Measurements from ENCODE around the gene L3HYPDH.
"Not testable (repeated sequence)": the region's sequence is repeated elsewhere in the genome, so short reads cannot be mapped to it uniquely, and the experiment has no call there.

L3HYPDH gene

DNA sequence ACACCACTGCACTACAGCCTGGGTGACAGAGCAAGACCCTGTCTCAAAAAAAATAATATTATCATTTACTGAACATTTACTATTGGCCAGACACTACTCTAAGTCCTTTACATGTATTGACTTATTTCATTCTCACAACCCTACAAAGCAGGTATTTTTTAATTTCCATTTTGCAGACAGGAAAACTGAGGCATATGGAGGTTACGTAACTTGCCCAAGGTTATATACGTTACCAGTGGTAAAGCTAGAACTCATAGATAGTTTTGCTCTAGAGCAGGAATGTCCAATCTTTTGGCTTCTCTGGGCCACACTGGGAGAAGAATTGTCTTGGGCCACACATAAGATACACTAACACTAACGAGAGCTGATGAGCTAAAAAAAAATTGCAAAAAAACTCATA is 5.7 kb downstream of the L3HYPDH start:
- DNase-seq (ENCODE audit: low spot score), result no peak

DNA sequence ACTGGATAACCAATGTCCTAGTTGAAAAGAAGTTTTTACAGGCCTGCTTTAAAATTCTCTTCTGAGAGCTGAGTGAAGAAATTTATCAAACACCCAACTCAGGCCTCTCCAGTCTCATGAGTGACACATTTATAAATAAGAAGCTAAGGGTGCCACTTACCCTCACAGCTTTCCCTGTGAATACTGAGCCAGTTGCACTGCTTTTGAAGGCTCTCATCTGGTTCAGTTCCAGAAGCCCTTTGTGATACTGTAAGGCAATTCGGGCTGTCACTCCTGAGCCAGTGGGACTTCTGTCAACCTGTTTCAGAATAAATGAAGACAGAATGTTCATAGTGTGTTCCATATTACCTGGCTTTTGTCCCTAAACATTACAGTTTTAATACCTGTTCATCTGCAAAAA is 8.5 kb downstream of the L3HYPDH start:
- DNase-seq (ENCODE audit: low spot score), result no peak

DNA sequence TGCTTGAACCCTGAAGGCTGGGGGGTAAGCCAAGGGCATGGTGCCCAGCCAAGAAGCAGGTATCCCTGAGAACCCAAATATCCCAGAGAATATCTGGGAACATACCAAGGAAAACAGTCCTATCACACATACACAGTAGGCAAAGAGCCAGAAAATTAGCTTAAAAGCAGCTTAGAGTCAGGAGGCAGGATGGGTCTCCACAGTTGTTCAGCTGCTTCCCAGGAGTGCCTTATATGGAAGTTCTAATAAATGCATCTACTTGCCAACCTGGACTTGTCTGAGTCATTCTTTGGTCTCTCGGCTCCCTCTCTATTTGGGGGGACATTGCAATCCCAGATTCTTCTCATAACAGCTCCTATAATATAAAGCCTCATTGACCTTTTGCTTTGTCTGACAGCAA is 10.0 kb downstream of the L3HYPDH start:
- DNase-seq (ENCODE audit: low spot score), result no peak

DNA sequence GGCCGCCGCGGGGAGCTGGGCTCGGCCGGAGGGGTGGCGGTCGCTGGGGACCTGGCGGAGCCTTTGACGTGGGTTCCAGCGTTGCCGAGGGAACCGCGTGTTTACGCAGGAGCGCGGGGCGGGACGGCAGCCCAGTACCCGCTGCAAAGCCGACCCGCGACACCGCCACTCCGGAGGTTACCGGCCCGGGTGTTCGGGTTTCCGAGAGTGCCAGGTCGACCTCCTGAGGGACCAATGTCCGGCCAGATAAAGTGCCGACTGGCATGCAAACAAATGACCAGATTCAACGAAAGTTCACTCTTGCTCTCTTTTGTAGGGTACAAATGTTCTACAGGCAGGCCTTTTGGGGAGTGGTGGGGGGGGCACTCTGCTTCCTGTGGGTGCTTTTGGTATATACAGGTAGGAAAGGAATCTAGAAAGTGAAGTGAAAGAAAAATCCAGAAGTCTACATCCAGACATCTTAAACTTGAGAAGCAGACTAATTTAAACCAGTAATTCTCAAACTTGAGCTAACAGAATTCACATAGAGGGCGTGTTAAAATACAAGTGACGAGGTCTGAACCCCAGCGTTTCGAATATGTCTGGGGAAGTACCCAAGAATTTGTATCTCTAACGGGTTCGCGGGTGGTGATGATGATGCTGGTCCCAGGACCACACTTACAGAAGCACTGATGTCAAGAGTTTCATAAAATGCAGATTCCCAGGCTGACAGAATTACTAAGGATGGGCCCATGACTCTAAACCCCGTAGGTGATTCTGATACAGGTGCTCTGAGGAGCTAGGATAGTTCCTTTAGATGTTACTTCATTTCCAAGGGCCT is 18.7 kb downstream of the L3HYPDH start, which contains the start of gene GPR135:
GPR135 (minus strand) TSS at position 65 of the 820 bp plus-strand sequence. CDS start 154 bp downstream, outside the sequence.
- DNase-seq (ENCODE audit: low spot score), result peak; percentile 46

DNA sequence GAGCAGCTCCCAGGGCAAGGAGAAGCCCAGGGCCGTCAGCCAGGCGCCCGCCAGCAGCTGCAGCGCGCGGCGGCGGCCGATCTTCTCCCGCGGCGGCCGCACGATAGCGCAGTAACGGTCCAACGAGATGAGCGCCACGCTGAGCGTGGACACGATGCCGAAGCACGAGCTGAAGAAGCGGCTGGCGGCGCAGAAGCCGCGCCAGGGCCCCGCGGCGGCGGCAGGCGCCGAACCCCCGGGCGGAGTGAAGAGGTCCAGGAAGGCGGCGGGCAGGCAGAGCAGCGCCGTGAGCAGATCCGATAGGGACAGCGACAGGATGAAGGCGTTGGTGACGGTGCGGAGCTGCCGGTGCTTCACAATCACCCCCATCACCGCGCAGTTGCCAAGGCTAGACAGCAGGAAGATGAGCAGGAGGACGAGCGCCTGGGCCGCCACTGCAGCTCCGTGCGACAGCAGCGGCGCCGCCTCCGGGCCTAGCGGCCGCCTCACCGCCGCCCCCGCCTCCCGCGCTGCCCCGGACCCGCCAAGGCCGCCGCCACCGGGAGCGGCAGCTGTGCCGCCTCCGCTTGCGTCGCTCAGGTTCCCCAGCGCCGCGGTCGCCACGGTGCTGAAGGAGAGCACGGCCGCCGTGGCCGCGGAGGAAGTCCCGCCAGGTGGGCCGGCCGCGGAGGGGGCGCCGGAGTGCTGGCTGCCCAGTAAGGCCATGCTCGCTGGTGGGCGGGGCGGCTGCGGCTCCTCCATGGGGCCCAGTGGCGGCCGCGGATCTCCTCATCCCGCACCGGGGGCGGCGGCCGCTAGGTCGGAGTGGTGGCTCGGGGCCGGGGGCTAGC is 19.5 kb downstream of the L3HYPDH start:
- peak; percentile 55 for DNase-seq (ENCODE audit: low spot score)

DNA sequence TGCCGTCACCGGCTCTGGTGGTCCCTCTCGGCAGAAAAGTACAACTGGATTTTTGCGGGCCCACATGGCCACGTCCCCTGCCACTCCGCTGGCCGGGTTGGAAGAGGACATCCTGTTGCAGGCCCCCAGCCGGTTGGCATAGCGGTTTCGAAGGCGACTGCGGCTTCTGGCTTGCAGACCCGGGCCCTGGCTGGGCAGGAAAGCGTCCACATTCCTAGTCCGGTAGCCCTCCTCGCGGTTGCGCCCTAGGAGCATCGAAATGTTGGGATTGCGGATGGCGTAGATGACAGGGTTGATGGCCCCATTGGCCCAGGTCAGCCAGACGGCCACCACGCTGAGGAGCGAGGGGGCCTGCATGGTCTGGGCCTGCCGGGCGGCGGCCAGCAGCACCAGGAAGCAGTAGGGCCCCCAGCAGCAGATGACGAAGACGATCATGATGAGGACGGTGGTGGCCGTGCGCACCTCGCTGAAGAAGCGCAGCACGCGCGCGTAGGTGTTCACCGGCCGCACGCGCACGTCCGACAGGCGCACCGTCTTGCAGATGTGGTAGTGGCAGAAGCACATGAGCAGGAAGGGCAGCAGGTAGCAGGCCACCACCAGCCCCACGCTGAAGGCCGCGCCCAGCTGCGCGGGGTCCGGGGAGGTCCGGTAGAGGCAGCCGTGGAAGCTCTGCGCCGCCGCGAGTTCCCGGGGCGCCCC is 20.3 kb downstream of the L3HYPDH start:
- peak; percentile 26 for DNase-seq (ENCODE audit: low spot score)

DNA sequence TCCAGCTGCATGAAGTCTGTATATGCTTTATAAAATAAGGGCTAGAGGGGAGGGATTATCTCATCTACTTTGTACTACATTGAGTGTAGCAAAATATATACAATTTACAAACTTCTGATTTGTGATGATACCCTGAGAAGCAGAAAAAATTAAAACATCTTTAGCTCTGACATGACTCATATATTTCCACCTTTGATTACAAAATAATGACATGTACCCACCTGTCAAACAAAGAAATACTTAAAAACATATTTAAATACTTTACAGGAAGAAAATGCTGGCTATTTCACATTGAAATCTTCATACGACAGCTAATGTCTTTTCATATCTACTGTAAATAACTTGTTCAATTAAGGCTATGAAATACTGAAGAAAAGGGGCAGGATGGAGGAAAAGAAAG is 22.3 kb downstream of the L3HYPDH start:
- DNase-seq (ENCODE audit: low spot score), result no peak

DNA sequence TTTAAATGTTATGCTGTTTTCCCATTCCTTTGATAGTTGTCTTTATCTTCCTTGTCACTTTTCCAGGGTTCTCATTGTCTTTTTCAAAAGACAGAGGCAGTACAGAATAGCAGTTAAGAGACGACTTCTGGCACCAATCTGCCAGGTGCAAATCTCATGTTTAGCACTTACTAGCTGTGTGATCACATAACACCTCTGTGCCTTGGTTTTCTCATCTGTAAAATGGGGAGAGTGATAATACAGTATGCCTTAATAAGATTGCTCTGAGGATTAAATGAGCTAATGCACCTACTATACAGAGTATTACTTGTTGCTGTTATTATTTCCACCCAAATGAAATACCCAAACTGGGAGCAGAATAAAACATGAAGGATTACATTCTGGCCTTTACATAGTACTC is 23.8 kb downstream of the L3HYPDH start:
- DNase-seq (ENCODE audit: low spot score), result no peak

DNA sequence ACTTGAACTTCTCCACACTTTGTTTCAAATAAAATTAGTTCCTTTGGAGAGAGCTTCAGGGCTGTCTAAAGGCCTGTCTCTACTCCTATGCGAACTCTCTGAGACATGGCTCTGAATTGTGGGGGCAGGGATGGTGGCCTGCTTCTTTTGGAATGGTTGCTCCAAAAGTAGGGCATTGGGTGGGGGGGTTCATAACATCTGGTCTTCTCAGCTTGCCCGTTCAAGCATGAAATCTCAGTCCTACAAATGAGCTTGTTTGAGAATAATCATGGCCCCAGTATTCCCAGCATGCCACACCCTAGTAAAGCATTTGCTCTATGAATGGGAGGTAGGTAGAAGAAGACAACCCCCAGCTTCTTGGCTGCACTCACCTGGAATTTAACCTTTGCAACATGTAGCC is 25.7 kb downstream of the L3HYPDH start:
- no peak for DNase-seq (ENCODE audit: low spot score)

DNA sequence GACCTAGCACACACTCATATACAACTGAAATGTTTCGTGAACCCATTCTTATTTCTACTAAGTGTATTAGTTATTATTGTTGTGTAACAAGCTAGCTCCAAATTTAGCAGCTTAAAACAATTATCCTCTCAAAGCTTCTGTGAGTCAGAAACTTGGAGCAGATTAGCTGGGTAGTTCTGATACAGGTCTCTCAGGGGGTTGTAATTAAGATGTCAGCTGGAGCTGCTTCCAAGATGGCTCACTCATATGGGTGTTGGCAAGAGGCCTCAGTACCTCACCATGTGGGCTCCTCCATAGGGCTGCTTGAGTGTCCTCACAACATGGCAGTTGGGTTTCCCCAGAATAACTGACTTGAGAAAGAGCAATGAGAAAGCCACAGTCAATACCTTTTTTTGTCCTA is 28.8 kb downstream of the L3HYPDH start:
- DNase-seq (ENCODE audit: low spot score), result no peak

DNA sequence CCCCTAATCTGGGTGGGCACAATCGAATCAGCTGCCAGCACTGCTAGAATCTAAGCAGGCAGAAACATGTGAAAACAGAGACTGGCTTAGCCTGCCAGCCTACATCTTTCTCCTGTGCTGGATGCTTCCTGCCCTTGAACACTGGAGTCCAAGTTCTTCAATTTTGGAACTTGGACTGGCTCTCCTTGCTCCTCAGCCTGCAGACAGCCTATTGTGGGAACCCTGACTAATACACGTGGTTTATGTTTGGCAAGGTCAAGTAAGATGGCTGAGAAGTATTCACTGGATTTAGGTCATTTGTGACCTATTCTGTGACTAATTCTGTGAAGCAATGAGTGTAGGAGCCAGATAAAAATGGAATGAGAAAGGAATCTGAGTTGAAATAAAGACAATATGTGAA is 30.1 kb downstream of the L3HYPDH start:
- DNase-seq (ENCODE audit: low spot score), result no peak

DNA sequence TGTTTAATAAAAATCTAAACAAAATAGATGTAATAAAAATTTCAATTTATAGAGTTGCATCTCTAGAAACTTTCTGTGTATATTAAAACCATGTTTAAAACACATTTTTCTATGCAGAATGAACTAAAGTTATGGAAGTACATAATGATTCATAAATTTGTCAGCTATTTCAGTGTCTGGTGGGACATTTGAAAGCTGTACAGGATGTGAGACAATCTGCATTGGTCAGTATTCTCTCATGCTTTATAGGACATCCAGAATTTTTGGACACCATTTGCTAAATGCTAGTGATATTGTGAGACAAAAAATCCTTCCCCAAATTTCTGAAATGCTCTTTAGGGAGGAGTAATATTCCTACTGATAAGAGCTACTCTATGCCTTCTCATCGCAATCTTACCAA is 32.4 kb downstream of the L3HYPDH start:
- DNase-seq (ENCODE audit: low spot score), result no peak

DNA sequence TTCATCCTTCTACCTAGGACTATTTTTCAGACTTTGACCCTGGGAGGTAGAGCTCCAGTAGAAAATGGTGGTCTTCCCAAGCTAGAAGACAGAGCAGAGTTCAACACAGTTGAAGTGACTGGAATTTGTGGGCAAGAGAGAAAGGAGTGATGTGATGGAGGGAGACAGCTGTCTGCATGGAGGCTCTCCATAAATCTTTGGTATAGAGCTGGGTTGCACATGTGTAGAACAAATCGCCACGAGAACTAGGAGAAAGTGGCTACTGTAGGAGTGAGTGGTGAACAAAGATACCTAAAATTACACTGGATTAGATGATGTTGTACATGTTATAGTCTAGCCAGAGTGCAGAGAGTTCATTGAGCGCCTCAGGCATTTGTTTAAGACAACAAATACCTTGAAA is 33.5 kb downstream of the L3HYPDH start:
- DNase-seq (ENCODE audit: low spot score), result no peak

DNA sequence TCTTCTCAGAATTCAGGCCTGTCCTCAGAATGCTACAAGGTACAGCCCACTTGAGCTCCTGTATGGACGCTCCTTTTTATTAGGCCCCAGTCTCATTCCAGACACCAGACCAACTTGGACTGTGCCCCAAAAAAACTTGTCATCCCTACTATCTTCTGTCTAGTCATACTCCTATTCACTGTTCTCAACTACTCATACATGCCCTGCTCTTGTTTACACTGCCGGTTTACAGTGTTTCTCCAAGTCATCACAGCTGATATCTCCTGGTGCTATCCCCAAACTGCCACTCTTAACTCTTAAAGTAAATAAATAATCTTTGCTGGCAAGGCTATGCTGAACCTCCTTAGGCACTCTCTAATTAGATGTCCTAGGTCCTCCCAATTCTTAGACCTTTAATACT is 35.5 kb downstream of the L3HYPDH start:
- DNase-seq (ENCODE audit: low spot score), result not testable (repeated sequence)

DNA sequence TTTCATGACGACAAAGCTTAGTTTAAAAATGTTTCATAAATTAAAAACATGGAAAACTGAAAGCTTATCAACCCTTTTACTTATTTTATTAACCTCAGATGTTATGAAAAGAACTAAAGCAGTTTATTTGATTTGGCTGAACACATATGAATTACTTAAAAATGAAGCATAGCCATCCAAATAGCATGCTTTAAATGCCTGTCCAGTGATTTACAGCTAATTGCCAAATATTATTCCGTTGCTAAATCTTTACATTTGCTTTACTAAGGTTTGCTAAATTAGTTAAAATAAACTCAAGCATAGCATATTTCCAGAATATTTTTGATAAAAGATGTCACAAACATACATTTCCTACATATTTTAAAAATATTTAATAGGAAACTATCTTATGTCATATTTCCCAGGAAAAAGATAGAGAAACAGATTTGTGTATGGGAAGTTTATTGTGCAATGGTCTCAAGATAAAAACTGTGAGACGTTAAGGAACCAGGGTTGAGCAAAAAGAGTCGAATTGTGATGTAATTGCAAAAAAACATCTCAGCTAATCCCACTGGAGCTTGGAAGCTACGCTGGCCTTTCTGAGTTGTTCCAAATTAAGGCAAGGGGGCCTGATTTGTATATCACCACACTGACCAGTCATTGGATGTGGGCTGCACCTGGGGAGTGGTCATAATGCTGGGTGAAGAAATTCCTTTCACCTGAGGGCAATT is 44.8 kb downstream of the L3HYPDH start:
- DNase-seq (ENCODE audit: low spot score), result no peak

DNA sequence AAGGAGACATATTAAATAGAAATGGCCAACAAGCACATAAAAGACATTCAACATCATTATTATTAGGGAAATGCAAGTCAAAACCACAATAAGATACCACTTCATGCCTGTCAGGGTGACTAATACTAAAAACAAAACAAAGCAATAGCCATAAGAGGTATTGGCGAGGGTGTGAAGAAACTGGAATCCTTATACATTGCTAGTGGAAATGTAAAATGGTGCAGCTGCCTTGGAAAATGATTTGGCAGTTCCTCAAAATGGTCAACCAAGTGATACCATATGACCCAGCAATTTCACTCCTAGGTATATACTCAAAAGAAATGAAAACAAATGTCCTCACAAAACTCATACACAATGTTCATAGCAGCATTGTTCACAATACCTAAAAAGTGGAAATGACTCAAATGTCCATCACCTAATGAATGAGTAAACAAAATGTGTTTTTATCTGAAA is 46.0 kb downstream of the L3HYPDH start:
- no peak for DNase-seq (ENCODE audit: low spot score)

DNA sequence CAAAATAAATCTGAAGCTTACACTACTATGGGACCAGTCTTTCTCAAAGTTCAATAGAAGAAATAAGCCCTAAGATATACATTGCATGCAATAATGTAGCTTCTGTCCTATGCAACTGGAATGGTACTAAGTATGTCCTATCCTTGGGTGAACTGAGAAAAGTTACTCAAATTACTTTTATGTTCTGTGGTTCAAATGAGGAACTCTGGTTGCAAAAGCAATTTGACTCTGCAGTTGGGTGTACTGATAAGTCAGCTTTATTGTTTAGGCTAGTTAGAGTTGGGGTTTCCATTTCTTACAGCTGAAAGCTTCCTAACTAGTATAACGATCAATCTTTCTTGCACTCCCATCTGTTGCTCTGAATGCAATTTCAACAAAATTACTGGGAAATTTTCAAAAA is 48.2 kb downstream of the L3HYPDH start:
- DNase-seq (ENCODE audit: low spot score), result no peak

DNA sequence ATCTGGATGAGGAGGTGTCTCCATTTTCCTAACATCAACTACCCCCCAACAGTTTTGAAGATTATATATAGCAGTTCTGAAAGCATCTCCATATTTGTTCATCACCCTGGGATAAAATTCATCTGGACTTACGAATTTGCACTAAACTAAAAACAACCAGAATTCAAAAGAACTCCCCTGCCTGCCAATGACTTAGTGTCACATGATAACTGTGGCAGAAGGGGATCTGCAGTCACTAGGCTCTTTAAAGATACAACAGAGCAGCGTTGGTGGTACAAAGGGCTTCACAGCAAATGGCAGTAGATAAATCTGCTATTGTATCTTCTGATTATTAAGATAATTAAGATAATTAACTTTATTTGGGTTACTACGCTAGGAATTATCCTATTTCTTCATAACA is 49.1 kb downstream of the L3HYPDH start:
- no peak for DNase-seq (ENCODE audit: low spot score)

DNA sequence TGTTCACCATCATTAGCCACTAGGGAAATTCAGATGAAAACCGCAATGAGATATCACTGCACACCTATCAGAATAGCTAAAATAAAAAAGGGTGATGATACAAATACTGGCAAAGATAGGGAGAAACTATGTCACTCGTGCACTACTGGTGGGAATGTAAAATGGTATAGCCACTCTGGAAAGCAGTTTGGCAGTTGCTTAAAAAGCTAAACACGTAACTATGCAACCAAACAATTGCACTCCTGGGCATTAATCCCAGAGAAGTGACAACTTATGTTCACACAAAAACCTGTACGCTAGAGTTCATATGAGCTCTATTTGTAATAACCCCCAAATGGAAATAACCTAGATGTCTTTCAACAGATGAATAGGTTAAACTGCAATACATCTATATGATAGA is 54.4 kb downstream of the L3HYPDH start:
- no peak for DNase-seq (ENCODE audit: low spot score)

DNA sequence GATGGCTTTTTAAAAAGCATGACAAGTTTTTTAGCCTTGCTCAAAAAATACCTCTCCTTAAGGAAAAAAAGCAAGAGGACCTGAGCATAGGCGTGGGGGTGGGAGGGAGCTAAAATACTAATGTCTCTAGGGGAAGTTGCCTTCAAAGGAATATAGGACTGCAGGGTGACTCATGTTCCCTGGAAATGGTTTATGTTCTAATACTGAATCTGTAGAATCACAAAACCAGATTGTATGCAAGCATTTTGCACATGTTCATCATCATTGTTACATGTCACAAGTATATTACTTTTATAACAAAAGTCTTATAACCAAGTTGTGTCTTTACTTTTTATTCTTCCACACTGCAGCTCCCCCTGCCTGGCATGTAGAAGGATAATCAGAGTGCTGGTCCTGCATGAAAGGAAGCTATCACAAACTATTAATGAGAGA is 55.6 kb downstream of the L3HYPDH start:
- no peak for DNase-seq (ENCODE audit: low spot score)

DNA sequence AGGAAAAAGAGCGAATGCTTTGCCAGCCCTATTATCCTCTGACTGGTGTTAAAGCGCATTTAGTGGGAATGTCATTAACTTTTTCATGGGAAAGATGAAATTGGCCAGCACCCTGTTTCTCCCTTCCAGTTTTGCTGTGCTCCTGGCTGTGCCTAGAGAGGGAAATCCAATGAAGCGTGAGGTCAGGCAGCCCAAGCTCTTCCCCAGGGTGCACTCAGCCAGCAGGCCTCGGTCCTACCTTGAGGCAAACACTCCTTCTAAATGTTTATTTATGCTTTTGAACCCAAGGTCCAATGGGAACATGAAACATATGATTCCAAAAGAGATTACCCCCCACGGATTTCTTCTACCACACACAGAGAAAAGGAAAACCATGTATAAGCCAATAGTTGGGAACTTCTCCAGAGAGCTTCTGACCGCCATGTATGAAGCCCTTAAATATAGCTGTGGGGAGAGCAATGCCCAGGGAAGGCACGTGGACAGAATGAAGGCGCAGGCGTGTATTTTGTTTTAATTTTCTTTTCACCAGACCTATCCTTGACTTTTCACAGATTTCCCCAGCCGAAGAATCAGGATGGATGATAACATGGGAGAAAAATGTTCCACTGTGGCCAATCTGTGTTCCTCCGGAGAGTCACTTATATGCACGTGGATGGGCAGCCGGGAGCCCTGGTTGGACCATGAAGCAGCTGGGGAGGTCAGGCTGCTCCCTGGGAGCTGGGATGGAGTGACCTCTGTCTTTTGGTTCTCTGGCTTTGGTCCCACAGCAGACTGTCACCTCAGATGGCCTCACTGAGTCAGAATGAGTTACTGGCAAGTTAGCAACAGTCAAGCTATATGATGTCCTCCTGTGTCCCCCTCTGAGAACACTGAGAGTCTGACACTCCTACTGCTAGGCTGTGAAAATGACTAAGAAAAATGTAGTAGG is 56.3 kb downstream of the L3HYPDH start:
- DNase-seq (ENCODE audit: low spot score), result peak; percentile 33

Data from cerebellar cortex (tissue), 1 donor.